Measurements from ENCODE around the gene SLC9A5. TPM values are rescaled to one million over a fixed set of nuclear protein-coding genes. Genes with fewer than 3 reads are reported as not detected.

SLC9A5 gene
- total and polyA plus RNA-seq, 9 of the 15 experiments (the other 6 are each of a cell fraction or from before 2014, with no cell fraction given): 0.06 to 3.1 (median 1.2) TPM

DNA sequence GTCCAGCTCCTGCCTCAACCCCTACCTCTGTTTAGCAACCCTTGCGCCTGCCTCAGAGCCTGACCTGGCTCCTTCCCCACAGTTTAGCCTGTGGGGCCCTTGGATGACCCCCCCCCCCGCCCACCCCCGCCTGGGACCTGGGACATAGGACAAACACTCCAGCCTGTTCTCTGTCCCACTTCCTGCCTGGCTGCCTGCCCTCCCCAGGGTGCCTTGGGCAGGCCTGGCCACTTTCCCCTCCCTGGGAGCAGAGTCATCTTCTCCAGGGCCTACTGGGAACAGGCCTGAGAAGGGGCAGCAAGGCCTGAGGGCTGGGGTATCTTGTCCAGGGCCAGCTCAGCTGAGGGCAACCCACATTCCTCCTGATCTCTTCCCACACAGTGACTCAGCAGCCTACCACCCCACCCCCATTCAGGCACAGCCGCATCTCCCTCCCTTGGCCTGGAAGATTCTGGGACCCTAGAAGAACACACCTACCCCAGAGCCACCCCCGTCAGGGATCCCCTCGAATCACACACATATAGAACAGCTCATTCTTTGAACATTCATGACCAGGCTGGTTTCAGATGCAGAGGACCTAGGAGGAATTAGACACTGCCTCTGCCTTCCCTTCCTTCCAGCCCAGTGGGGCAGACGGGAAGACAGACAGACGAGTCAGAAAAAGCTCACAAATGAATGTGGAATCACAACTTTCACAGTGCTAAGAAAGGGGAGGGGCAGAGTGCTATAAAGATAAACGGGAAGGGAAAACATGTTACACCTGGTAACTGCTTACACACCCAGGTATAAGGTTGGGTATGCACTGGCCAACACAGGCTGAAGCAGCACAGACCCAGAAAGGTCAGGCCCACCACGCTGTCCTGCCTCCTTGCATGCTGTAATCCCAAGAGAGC is 7.5 kb upstream of the SLC9A5 start (continued):
- TF ChIP-seq, protein P1, sequence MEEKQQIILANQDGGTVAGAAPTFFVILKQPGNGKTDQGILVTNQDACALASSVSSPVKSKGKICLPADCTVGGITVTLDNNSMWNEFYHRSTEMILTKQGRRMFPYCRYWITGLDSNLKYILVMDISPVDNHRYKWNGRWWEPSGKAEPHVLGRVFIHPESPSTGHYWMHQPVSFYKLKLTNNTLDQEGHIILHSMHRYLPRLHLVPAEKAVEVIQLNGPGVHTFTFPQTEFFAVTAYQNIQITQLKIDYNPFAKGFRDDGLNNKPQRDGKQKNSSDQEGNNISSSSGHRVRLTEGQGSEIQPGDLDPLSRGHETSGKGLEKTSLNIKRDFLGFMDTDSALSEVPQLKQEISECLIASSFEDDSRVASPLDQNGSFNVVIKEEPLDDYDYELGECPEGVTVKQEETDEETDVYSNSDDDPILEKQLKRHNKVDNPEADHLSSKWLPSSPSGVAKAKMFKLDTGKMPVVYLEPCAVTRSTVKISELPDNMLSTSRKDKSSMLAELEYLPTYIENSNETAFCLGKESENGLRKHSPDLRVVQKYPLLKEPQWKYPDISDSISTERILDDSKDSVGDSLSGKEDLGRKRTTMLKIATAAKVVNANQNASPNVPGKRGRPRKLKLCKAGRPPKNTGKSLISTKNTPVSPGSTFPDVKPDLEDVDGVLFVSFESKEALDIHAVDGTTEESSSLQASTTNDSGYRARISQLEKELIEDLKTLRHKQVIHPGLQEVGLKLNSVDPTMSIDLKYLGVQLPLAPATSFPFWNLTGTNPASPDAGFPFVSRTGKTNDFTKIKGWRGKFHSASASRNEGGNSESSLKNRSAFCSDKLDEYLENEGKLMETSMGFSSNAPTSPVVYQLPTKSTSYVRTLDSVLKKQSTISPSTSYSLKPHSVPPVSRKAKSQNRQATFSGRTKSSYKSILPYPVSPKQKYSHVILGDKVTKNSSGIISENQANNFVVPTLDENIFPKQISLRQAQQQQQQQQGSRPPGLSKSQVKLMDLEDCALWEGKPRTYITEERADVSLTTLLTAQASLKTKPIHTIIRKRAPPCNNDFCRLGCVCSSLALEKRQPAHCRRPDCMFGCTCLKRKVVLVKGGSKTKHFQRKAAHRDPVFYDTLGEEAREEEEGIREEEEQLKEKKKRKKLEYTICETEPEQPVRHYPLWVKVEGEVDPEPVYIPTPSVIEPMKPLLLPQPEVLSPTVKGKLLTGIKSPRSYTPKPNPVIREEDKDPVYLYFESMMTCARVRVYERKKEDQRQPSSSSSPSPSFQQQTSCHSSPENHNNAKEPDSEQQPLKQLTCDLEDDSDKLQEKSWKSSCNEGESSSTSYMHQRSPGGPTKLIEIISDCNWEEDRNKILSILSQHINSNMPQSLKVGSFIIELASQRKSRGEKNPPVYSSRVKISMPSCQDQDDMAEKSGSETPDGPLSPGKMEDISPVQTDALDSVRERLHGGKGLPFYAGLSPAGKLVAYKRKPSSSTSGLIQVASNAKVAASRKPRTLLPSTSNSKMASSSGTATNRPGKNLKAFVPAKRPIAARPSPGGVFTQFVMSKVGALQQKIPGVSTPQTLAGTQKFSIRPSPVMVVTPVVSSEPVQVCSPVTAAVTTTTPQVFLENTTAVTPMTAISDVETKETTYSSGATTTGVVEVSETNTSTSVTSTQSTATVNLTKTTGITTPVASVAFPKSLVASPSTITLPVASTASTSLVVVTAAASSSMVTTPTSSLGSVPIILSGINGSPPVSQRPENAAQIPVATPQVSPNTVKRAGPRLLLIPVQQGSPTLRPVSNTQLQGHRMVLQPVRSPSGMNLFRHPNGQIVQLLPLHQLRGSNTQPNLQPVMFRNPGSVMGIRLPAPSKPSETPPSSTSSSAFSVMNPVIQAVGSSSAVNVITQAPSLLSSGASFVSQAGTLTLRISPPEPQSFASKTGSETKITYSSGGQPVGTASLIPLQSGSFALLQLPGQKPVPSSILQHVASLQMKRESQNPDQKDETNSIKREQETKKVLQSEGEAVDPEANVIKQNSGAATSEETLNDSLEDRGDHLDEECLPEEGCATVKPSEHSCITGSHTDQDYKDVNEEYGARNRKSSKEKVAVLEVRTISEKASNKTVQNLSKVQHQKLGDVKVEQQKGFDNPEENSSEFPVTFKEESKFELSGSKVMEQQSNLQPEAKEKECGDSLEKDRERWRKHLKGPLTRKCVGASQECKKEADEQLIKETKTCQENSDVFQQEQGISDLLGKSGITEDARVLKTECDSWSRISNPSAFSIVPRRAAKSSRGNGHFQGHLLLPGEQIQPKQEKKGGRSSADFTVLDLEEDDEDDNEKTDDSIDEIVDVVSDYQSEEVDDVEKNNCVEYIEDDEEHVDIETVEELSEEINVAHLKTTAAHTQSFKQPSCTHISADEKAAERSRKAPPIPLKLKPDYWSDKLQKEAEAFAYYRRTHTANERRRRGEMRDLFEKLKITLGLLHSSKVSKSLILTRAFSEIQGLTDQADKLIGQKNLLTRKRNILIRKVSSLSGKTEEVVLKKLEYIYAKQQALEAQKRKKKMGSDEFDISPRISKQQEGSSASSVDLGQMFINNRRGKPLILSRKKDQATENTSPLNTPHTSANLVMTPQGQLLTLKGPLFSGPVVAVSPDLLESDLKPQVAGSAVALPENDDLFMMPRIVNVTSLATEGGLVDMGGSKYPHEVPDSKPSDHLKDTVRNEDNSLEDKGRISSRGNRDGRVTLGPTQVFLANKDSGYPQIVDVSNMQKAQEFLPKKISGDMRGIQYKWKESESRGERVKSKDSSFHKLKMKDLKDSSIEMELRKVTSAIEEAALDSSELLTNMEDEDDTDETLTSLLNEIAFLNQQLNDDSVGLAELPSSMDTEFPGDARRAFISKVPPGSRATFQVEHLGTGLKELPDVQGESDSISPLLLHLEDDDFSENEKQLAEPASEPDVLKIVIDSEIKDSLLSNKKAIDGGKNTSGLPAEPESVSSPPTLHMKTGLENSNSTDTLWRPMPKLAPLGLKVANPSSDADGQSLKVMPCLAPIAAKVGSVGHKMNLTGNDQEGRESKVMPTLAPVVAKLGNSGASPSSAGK (IDR thresholded peaks at IDR 0.05): no peak
- peak; percentile 29 for TF ChIP-seq ZFP36 (IDR thresholded peaks at IDR 0.05; ENCODE audit: low read depth, low read length, partially characterized antibody)
- TF ChIP-seq ZNF561 (CRISPR knock-in tag; conservative IDR thresholded peaks at IDR 0.05): no peak
- TF ChIP-seq ZNF764 (CRISPR knock-in tag; IDR thresholded peaks at IDR 0.05; ENCODE audit: low read depth): no peak
- no peak for TF ChIP-seq NUFIP1 (IDR thresholded peaks at IDR 0.05; ENCODE audit: partially characterized antibody)
- no peak for TF ChIP-seq ZNF311 (CRISPR knock-in tag; IDR thresholded peaks at IDR 0.05)
- TF ChIP-seq CREM (IDR thresholded peaks at IDR 0.05; ENCODE audit: low read depth): peak; percentile 46; the same call in 1 of the 2 replicates
- no peak for TF ChIP-seq TGIF2 (CRISPR knock-in tag; IDR thresholded peaks at IDR 0.05)
- no peak for TF ChIP-seq ZNF436 (CRISPR knock-in tag; IDR thresholded peaks at IDR 0.05)
- TF ChIP-seq PRPF4 (IDR thresholded peaks at IDR 0.05; ENCODE audit: insufficient read depth, low read depth, low read length, poor library complexity, severe bottlenecking): no peak
- no peak for TF ChIP-seq CEBPG (CRISPR knock-in tag; IDR thresholded peaks at IDR 0.05)
- TF ChIP-seq CEBPG (tag; conservative IDR thresholded peaks at IDR 0.05 in 1 of 2, IDR thresholded peaks at IDR 0.05 in 1 of 2): no peak
- TF ChIP-seq ZNF507 (tag; conservative IDR thresholded peaks at IDR 0.05): no peak
- TF ChIP-seq ZNF263 (CRISPR knock-in tag; IDR thresholded peaks at IDR 0.05; ENCODE audit: borderline replicate concordance): no peak
- TF ChIP-seq MTA2 (IDR thresholded peaks at IDR 0.05; ENCODE audit: low read depth): no peak
- TF ChIP-seq, protein P2, sequence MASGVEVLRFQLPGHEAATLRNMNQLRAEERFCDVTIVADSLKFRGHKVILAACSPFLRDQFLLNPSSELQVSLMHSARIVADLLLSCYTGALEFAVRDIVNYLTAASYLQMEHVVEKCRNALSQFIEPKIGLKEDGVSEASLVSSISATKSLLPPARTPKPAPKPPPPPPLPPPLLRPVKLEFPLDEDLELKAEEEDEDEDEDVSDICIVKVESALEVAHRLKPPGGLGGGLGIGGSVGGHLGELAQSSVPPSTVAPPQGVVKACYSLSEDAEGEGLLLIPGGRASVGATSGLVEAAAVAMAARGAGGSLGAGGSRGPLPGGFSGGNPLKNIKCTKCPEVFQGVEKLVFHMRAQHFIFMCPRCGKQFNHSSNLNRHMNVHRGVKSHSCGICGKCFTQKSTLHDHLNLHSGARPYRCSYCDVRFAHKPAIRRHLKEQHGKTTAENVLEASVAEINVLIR (CRISPR knock-in tag; IDR thresholded peaks at IDR 0.05): no peak

Measured in K562 (cell line).